Esophagus squamous epithelium (tissue), 4 donors: ENCODE measurements around the gene DNAJC22.

Experiments used
- POLR2A ChIP-seq, 4 donors: fragments of 450-650 bp; IDR thresholded peaks; one replicate each; pipeline ENCODE4 v1.6.1; 2017; ENCODE audit warnings: antibody characterized with exemption in 4 of 4, mild to moderate bottlenecking in 4 of 4, moderate library complexity in 3 of 4
- TF ChIP-seq, protein P1 (sequence below), 6 experiments: fragments of 450-650 bp in 4 of 6; fragments of 200-600 bp in 2 of 6; sonication (generic) in 2 of 6; IDR thresholded peaks; one replicate each; pipeline ENCODE4 v1.5.1; 2016 to 2019; ENCODE audit warnings: antibody characterized with exemption in 6 of 6, mild to moderate bottlenecking in 4 of 6, moderate library complexity in 4 of 6

DNA sequence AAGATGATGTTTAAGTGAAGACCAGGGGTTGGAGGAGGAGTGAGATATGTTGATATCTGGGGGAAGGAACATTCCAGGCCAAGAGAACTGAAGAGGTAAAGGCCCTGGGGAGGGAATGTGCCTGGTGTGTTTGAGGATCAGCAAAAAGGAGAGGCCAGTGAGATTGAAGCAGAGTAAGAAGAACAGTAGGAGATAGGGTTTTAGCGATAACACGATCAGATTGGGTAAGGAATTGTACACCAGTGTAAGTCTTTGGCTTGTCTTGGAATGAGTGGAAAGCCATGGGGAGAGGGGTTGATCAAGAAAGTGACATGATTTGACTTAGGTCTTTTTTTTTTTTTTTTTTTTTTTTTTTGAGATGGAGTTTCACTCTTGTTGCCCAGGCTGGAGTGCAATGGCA, 18.8 kb upstream of the DNAJC22 start:
- TF ChIP-seq, protein P1, sequence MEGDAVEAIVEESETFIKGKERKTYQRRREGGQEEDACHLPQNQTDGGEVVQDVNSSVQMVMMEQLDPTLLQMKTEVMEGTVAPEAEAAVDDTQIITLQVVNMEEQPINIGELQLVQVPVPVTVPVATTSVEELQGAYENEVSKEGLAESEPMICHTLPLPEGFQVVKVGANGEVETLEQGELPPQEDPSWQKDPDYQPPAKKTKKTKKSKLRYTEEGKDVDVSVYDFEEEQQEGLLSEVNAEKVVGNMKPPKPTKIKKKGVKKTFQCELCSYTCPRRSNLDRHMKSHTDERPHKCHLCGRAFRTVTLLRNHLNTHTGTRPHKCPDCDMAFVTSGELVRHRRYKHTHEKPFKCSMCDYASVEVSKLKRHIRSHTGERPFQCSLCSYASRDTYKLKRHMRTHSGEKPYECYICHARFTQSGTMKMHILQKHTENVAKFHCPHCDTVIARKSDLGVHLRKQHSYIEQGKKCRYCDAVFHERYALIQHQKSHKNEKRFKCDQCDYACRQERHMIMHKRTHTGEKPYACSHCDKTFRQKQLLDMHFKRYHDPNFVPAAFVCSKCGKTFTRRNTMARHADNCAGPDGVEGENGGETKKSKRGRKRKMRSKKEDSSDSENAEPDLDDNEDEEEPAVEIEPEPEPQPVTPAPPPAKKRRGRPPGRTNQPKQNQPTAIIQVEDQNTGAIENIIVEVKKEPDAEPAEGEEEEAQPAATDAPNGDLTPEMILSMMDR (IDR thresholded peaks at IDR 0.05), result no peak
- TF ChIP-seq POLR2A (IDR thresholded peaks at IDR 0.05), result no peak
